ENCODE data around the gene USP47. TPM values are rescaled to one million over a fixed set of nuclear protein-coding genes. Genes with fewer than 3 reads are reported as not detected.

USP47 gene
- polyA plus RNA-seq, 1 experiment = 15.0 TPM

DNA sequence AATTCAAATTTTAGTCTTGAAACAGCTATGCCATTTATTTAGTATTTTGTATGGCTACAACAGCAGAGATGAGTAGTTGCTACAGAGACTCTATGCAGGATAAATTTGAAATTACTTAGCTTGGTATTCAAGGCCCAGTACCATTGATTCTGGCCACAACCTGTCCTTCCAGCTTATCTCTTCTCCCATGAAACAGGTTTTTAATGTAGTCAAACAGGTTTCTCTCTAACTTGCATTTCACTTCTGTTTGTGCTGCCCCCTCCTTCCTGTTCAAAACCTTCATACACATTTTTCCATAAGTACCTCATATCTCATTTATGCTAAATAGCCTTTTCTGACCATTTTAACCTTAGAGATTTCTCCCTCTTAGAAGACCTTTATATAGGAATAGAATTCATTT, 3.3 kb downstream of the USP47 start:
- no peak for DNase-seq (ENCODE audit: low read depth)
- TF ChIP-seq, protein P1, sequence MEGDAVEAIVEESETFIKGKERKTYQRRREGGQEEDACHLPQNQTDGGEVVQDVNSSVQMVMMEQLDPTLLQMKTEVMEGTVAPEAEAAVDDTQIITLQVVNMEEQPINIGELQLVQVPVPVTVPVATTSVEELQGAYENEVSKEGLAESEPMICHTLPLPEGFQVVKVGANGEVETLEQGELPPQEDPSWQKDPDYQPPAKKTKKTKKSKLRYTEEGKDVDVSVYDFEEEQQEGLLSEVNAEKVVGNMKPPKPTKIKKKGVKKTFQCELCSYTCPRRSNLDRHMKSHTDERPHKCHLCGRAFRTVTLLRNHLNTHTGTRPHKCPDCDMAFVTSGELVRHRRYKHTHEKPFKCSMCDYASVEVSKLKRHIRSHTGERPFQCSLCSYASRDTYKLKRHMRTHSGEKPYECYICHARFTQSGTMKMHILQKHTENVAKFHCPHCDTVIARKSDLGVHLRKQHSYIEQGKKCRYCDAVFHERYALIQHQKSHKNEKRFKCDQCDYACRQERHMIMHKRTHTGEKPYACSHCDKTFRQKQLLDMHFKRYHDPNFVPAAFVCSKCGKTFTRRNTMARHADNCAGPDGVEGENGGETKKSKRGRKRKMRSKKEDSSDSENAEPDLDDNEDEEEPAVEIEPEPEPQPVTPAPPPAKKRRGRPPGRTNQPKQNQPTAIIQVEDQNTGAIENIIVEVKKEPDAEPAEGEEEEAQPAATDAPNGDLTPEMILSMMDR (IDR thresholded peaks at IDR 0.05; ENCODE audit: insufficient read depth, low read depth, low read length) = no peak
- CTCF ChIA-PET = interaction anchor here (1.3 kb wide), 1 partner anchor 26 kb away, joined by 3 read pairs; no protein-coding TSS in a partner anchor
- Histone ChIP-seq H3K36me3 (ENCODE audit: control insufficient read depth, insufficient read depth, low read length) (no peaks in the 10 kb centered on the region), H3K27me3 (ENCODE audit: control insufficient read depth, insufficient read depth, low read length) (no peaks in the 10 kb centered on the region), H3K4me3 (ENCODE audit: low read depth, low read length) (no peak overlapping the region)
- POLR2A ChIA-PET = interaction anchor here (0.6 kb wide), 1 partner anchor 159 kb away, joined by 4 read pairs; no protein-coding TSS in a partner anchor

- TF ChIP-seq, protein P1 (IDR thresholded peaks at IDR 0.05; ENCODE audit: insufficient read depth, low read depth, low read length) = no peak
- no peak overlapping the region for H3K4me3 ChIP-seq (ENCODE audit: low read depth, low read length)
- DNase-seq (ENCODE audit: low read depth) = no peak
- no peaks in the 10 kb centered on the region for H3K27me3 ChIP-seq (ENCODE audit: control insufficient read depth, insufficient read depth, low read length)
- POLR2A ChIA-PET = interaction anchor here (0.6 kb wide), 1 partner anchor 159 kb away, joined by 4 read pairs; no protein-coding TSS in a partner anchor
- H3K36me3 ChIP-seq (ENCODE audit: control insufficient read depth, insufficient read depth, low read length) = no peaks in the 10 kb centered on the region
- CTCF ChIA-PET = interaction anchor here (1.3 kb wide), 1 partner anchor 26 kb away, joined by 3 read pairs; no protein-coding TSS in a partner anchor
Observed at GRCh38 chr11:11845551-11845950, 3.8 kb downstream of the USP47 start.

GRCh38 chr11:11847082-11847481, 5.3 kb downstream of the USP47 start:
- no peak for DNase-seq (ENCODE audit: low read depth)
- TF ChIP-seq, protein P1 (IDR thresholded peaks at IDR 0.05; ENCODE audit: insufficient read depth, low read depth, low read length) = no peak
- ChIA-PET POLR2A (no interaction called here), CTCF (interaction anchor here (1.0 kb wide), 1 partner anchor 19 kb away, joined by 4 read pairs; no protein-coding TSS in a partner anchor)
- Histone ChIP-seq H3K27me3 (ENCODE audit: control insufficient read depth, insufficient read depth, low read length) (no peaks in the 10 kb centered on the region), H3K36me3 (ENCODE audit: control insufficient read depth, insufficient read depth, low read length) (no peaks in the 10 kb centered on the region), H3K4me3 (ENCODE audit: low read depth, low read length) (no peak overlapping the region)

DNA sequence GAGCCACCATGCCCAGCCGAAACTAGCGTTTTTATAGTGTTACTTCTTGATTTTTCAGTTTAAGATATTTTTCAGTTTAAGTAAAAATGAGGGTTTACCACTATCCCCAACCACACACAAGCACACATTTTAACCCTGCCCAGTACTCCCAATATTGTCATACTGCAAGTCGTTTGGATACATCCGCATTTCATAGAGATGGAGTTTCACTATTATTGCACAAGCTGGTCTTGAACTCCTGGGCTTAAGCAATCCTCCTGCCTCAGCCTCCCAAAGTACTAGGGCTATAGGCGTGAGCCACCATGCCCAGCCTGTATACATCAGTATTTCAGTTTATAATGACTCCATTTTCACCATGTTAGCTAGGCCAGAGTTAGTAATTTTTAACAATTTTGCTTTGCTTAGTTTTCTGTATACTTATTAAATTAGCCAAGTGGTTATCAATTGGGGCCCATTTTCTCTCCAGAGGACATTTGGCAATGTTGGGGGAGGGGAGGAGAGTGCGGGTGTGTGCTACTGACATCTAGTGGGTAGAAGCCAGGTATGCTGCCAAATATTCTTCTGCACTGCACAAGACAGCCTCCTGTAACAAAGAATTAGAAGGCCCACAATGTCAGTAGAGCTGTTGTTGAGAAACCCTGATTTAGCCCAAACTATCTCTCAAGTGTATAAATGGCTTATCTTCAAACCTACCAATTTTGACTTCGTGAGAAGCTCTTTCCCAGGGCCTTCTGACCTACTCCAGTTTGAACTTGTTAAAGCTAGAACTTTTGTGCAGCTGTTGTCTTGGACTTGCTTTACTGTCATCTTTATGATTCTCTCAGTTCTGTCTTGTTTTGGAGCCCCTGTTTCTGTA, 7.3 kb downstream of the USP47 start:
- POLR2A ChIA-PET = no interaction called here
- CTCF ChIA-PET = interaction anchor here (0.7 to 1.2 kb wide), 5 partner anchors 8 to 1166 kb away, joined by 3 to 7 read pairs (median 5); no protein-coding TSS in a partner anchor

GRCh38 chr11:11850668-11851067, 8.9 kb downstream of the USP47 start:
- ChIA-PET CTCF (no interaction called here), POLR2A (no interaction called here)
- H3K36me3 ChIP-seq (ENCODE audit: control insufficient read depth, insufficient read depth, low read length) = no peaks in the 10 kb centered on the region
- TF ChIP-seq, protein P1 (IDR thresholded peaks at IDR 0.05; ENCODE audit: insufficient read depth, low read depth, low read length) = no peak
- no peak overlapping the region for H3K4me3 ChIP-seq (ENCODE audit: low read depth, low read length)
- no peaks in the 10 kb centered on the region for H3K27me3 ChIP-seq (ENCODE audit: control insufficient read depth, insufficient read depth, low read length)
- DNase-seq (ENCODE audit: low read depth) = no peak

More for the DNA sequence above, 7.3 kb downstream of the USP47 start:
- no peaks in the 10 kb centered on the region for H3K27me3 ChIP-seq (ENCODE audit: control insufficient read depth, insufficient read depth, low read length)
- H3K36me3 ChIP-seq (ENCODE audit: control insufficient read depth, insufficient read depth, low read length) = no peaks in the 10 kb centered on the region
- H3K4me3 ChIP-seq (ENCODE audit: low read depth, low read length) = no peak overlapping the region
- DNase-seq (ENCODE audit: low read depth) = no peak
- TF ChIP-seq, protein P1 (IDR thresholded peaks at IDR 0.05; ENCODE audit: insufficient read depth, low read depth, low read length) = peak; percentile 64

Measured in BJ (cell line).